ENCODE data around the gene SUFU. TPM values are rescaled to one million over a fixed set of nuclear protein-coding genes. Genes with fewer than 3 reads are reported as not detected.

The SUFU gene
- total and polyA plus RNA-seq, 2 of the 8 experiments (the other 6 are each of a cell fraction or from before 2014, with no cell fraction given), result 7.0 to 10.8 TPM

- POLR2A ChIA-PET (ENCODE audit: partially characterized antibody), result interaction anchor here (0.6 to 2.7 kb wide), 5 partner anchors 8 to 360 kb away, joined by 3 to 8 read pairs (median 3); partner anchors contain the start of gene FBXL15
- no peak for TF ChIP-seq TEAD4 (IDR thresholded peaks at IDR 0.05; ENCODE audit: low read depth, low read length)
- no peak for TF ChIP-seq CHD1 (IDR thresholded peaks at IDR 0.05; ENCODE audit: low read depth, low read length)
- TF ChIP-seq ZNF274 (IDR thresholded peaks at IDR 0.05; ENCODE audit: borderline replicate concordance, extremely low read depth, low read length), result no peak
- TF ChIP-seq USF2 (IDR thresholded peaks at IDR 0.05; ENCODE audit: low read length), result no peak
- TF ChIP-seq SUZ12 (IDR thresholded peaks at IDR 0.05; ENCODE audit: low read length), result no peak
- no peak for TF ChIP-seq EZH2 (IDR thresholded peaks at IDR 0.05; ENCODE audit: low read depth, low read length, severe bottlenecking)
- TF ChIP-seq ASH2L (IDR thresholded peaks at IDR 0.05; ENCODE audit: low read length), result no peak
- TF ChIP-seq, protein P1, sequence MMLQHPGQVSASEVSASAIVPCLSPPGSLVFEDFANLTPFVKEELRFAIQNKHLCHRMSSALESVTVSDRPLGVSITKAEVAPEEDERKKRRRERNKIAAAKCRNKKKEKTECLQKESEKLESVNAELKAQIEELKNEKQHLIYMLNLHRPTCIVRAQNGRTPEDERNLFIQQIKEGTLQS (IDR thresholded peaks at IDR 0.05; ENCODE audit: insufficient read depth, low read depth, low read length), result no peak
- no peak for TF ChIP-seq GABPA (IDR thresholded peaks at IDR 0.05; ENCODE audit: borderline replicate concordance, insufficient read depth, low read length)
- no peak for TF ChIP-seq KDM1A (IDR thresholded peaks at IDR 0.05; ENCODE audit: borderline replicate concordance, low read length)
Observed at GRCh38 chr10:102473445-102474331, 30.1 kb upstream of the SUFU start.

More at GRCh38 chr10:102473445-102474331, 30.1 kb upstream of the SUFU start:
- no peaks in the 10 kb centered on the region for H3K79me1 ChIP-seq (ENCODE audit: low read depth, low read length)
- no peaks in the 10 kb centered on the region for H3K4me1 ChIP-seq (replicated peaks in 1 of 4; ENCODE audit: control insufficient read depth in 3 of 4, insufficient read depth in 4 of 4, low read length in 3 of 4)
- H2BK120ac ChIP-seq (replicated peaks; ENCODE audit: low read depth, low read length), result no peak overlapping the region
- H3K79me2 ChIP-seq (ENCODE audit: control insufficient read depth in 1 of 2, insufficient read depth in 2 of 2, low read length in 2 of 2), result no peaks in the 10 kb centered on the region
- no peak overlapping the region for H2BK5ac ChIP-seq (ENCODE audit: low read depth, low read length)
- H4K20me1 ChIP-seq (replicated peaks in 1 of 2; ENCODE audit: control insufficient read depth in 1 of 2, insufficient read depth in 2 of 2, low read length in 2 of 2), result peaks cover 0 to 7% of the 10 kb centered on the region in 2 experiments
- no peak overlapping the region for H3K23ac ChIP-seq (ENCODE audit: insufficient read length)
- H3K36me3 ChIP-seq (ENCODE audit: control insufficient read depth in 2 of 4, insufficient read depth in 4 of 4, low read length in 3 of 4), result peaks cover 0 to 5% (median 2%) of the 10 kb centered on the region in 4 experiments; a peak in 5 of 8 replicates
- CTCF ChIA-PET (ENCODE audit: partially characterized antibody), result interaction anchor here (0.8 to 2.4 kb wide), 9 partner anchors 9 to 244 kb away, joined by 3 to 11 read pairs (median 4); partner anchors contain the start of gene FBXL15
- H2BK20ac ChIP-seq (ENCODE audit: low read length), result no peak overlapping the region
- no peak overlapping the region for H4K91ac ChIP-seq (replicated peaks; ENCODE audit: insufficient read length, low read length)
- no peaks in the 10 kb centered on the region; a peak in 1 of 7 replicates for H3K27me3 ChIP-seq (replicated peaks in 1 of 4; ENCODE audit: control insufficient read depth in 3 of 4, extremely low read depth in 1 of 4, insufficient read depth in 3 of 4, low read length in 3 of 4)
- no peak overlapping the region for H3K14ac ChIP-seq (ENCODE audit: insufficient read length)
- H3K9me3 ChIP-seq (ENCODE audit: insufficient read depth in 2 of 2, low read depth in 1 of 2, low read length in 1 of 2), result no peaks in the 10 kb centered on the region
- no peaks in the 10 kb centered on the region for H3K23me2 ChIP-seq (ENCODE audit: low read depth, low read length)
- no peak overlapping the region for H3K9ac ChIP-seq (replicated peaks in 1 of 4; ENCODE audit: extremely low read depth in 1 of 4, low read depth in 3 of 4, low read length in 3 of 4)
- H3K4me3 ChIP-seq (ENCODE audit: extremely low read depth in 1 of 4, insufficient read depth in 2 of 4, low read depth in 3 of 4, low read length in 4 of 4), result no peak overlapping the region
- H2BK15ac ChIP-seq (ENCODE audit: low read length), result no peak overlapping the region
- no peak overlapping the region for H3K4ac ChIP-seq (replicated peaks; ENCODE audit: insufficient read length, low read depth, low read length)
- no peak overlapping the region for H3K18ac ChIP-seq (ENCODE audit: extremely low read depth, low read length)
- no peak for FAIRE-seq
- no peak for DNase-seq (ENCODE audit: low read depth in 1 of 2, low spot score in 2 of 2)
- no peak overlapping the region; the same call in 1 of the 2 replicates for H4K8ac ChIP-seq (ENCODE audit: extremely low read depth, insufficient read depth, low read length)
- no peak overlapping the region for H2AK5ac ChIP-seq (ENCODE audit: low read depth, low read length)
- H3K4me2 ChIP-seq (ENCODE audit: insufficient read depth in 1 of 2, low read depth in 2 of 2, low read length in 2 of 2), result no peak overlapping the region
- no peak overlapping the region for H3K56ac ChIP-seq (replicated peaks; ENCODE audit: insufficient read length, low read depth, low read length)
- no peak overlapping the region for H2AFZ ChIP-seq (ENCODE audit: low read length)
- H2BK12ac ChIP-seq (ENCODE audit: low read depth, low read length), result no peak overlapping the region
- H3K27ac ChIP-seq (ENCODE audit: low read depth, low read length), result no peak overlapping the region
- 94% methylated on average over 26 of the region's 27 CpGs; no CpG with 5 or more reads in 1 of the 2 experiments for WGBS, 2 experiments (ENCODE audit: extremely low coverage in 1 of 2, insufficient coverage in 1 of 2, insufficient read length in 1 of 2, insufficient replicate concordance in 2 of 2, low coverage in 1 of 2, low lambda C conversion rate in 2 of 2, missing lambda C conversion rate in 1 of 2)
- no peak overlapping the region for H4K5ac ChIP-seq (ENCODE audit: insufficient read length, low read depth, low read length)

Data from H1 (cell line).